Measurements from ENCODE around the gene HS3ST4. TPM values are rescaled to one million over a fixed set of nuclear protein-coding genes. Genes with fewer than 3 reads are reported as not detected.

Gene HS3ST4
- total RNA-seq, 1 donor from 2014 or later: not detected

DNA sequence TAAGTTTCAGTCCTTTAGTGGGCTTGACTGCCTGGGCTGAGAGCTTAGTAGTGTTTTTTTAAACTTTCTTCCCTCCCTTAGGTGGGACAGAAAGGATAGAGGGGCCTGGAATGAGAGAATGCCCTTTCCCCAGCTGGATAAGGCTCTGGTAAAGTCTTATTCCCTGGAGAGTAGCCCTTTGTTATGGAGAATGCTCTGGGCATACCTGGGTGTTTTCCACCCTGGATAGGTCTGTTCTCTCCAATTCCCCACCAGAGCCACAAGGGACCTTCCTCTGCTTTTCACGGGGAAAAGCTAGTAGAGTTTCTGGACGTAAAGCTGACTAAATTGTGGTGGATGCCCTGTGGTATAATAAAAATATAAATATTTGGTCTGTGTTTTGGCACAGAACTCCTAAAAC is 164.1 kb downstream of the HS3ST4 start:
- H3K4me3 ChIP-seq (ENCODE audit: low read depth, low read length): no peak overlapping the region
- no peak for DNase-seq (ENCODE audit: low read depth)
- TF ChIP-seq, protein P1, sequence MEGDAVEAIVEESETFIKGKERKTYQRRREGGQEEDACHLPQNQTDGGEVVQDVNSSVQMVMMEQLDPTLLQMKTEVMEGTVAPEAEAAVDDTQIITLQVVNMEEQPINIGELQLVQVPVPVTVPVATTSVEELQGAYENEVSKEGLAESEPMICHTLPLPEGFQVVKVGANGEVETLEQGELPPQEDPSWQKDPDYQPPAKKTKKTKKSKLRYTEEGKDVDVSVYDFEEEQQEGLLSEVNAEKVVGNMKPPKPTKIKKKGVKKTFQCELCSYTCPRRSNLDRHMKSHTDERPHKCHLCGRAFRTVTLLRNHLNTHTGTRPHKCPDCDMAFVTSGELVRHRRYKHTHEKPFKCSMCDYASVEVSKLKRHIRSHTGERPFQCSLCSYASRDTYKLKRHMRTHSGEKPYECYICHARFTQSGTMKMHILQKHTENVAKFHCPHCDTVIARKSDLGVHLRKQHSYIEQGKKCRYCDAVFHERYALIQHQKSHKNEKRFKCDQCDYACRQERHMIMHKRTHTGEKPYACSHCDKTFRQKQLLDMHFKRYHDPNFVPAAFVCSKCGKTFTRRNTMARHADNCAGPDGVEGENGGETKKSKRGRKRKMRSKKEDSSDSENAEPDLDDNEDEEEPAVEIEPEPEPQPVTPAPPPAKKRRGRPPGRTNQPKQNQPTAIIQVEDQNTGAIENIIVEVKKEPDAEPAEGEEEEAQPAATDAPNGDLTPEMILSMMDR (conservative IDR thresholded peaks at IDR 0.05; ENCODE audit: low read depth, low read length): no peak

DNA sequence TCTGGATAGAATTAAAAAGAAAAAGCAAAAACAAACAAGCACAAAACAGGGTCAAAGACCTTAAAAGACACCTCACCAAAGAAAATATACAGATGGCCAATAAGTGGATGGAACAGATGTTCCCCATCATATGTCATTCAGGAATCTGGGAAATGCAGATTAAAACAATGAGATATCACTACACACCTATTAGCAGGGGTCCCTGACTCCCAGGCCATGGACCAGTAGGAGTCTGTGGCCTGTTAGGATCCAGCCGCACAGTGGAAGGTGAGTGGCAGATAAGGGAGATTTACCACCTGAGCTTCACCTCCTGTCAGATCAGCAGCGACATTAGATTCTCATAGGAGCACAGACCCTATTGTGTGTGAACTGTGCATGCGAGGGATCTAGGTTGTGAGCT is 167.9 kb downstream of the HS3ST4 start:
- TF ChIP-seq, protein P1 (conservative IDR thresholded peaks at IDR 0.05; ENCODE audit: low read depth, low read length): no peak
- H3K4me3 ChIP-seq (ENCODE audit: low read depth, low read length): no peak overlapping the region
- DNase-seq (ENCODE audit: low read depth): no peak

DNA sequence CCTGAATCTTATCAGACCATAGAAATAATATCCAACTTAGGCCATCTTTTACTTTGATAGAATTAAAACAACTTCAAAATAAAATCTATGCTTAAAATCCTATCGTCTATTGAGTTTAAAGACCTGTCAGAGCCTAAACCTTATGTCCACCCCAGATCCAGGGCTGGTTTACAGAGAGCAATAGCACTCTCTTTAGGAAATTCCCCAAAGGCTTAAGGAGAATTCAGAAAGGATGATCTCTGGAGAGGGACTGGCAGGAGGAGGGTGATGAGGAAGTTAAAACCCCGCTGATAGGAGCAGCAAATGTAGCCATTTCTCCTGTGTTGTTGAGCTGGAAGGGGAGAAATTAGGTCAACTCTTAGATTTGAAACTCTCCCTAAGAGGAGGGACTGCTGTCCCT is 175.3 kb downstream of the HS3ST4 start:
- TF ChIP-seq, protein P1 (conservative IDR thresholded peaks at IDR 0.05; ENCODE audit: low read depth, low read length): no peak
- no peak for DNase-seq (ENCODE audit: low read depth)
- no peak overlapping the region for H3K4me3 ChIP-seq (ENCODE audit: low read depth, low read length)

DNA sequence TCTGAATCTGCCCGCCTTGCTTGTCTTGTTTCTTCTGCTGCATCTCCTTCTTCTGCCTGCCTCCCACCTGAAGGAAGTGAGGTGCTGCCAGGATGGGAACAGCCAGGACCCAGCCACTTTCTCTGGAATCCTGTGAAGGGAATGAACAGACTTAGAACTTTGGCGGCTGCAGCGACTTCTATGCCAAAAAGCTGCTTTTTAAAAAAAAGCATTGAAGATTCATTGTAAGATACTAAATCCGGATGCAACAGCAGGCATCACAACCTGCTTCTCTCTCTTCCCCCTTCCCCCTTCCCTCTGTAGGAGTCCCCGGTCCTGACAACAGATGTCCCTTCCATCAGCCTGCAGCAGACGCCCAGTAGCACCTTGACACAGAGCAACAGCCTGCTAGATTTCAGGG is 176.3 kb downstream of the HS3ST4 start:
- H3K4me3 ChIP-seq (ENCODE audit: low read depth, low read length): no peak overlapping the region
- no peak for DNase-seq (ENCODE audit: low read depth)
- TF ChIP-seq, protein P1 (conservative IDR thresholded peaks at IDR 0.05; ENCODE audit: low read depth, low read length): no peak

DNA sequence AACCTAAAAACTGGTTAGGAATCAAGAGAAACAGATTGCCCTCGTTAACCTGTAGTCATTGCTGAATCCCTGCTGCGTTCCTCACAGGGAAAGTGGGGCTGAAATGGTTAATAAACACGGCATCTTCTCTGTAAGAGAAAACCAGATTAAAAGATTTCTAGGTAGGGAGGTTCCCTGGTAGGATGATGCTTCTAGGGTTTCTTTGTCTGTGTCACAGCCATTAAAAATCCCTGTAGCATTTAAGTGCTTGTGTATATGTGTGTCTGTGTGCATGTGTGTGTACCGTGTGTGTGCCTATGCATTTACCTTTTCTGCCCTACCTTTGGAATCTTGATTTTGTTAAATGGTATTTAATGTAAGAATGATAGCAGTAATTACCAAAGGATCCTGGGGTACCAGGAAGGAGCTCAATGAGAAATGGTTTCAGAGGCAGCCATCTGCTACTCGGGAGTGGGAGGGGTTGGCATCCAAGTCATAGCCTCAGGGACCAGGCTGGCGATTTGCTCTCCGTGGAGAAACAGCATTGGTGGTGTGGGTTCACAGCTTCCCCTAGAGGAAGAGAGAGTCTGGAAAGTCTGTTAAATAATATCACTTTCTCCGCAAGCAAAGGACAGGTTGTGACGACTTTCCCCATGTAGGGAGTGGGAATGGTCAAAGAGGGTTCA is 177.1 kb downstream of the HS3ST4 start:
- TF ChIP-seq, protein P1 (conservative IDR thresholded peaks at IDR 0.05; ENCODE audit: low read depth, low read length): no peak
- DNase-seq (ENCODE audit: low read depth): no peak

DNA sequence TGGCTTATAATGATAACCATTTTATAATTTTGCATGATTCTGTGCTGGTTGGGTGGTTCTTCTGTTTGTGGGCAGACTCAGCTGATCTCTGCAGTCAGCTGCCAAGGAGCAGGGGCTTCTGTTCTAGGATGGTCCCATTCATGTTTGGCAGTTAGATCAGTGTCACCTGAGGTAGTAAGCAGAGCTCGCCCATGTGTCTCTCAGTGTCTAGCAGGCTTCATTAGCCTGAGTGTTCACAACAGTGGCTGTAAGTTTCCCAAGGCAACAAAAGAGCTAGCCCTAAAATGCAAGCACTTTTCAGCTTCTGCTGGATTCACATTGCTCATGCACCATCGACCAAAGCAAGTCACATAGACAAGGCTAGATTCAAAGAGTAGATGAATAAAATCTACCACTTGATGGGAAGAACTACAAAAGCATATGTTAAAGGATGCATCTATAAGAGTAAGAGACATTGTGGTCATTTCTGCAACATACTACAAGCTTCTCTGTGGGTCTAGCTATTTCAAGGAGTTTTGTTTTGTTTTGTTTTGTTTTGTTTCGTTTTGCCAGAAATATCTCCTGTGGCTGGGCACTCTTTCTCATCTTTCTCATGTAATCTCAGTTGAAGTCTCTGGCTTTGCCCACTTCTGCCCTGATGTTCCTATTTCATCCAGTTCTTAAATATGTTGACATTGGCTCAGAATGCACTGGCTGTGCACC is 180.8 kb downstream of the HS3ST4 start:
- DNase-seq (ENCODE audit: low read depth): no peak
- H3K4me3 ChIP-seq (ENCODE audit: low read depth, low read length): no peak overlapping the region
- TF ChIP-seq, protein P1 (conservative IDR thresholded peaks at IDR 0.05; ENCODE audit: low read depth, low read length): no peak

More for the DNA sequence above, 177.1 kb downstream of the HS3ST4 start:
- H3K4me3 ChIP-seq (ENCODE audit: low read depth, low read length): no peak overlapping the region

Data from epithelial cell of proximal tubule (primary cell).